WTC11 (cell line): Measurements from ENCODE around the gene CSNK1E.

Experiments used
- CTCF ChIP-seq: fragments of 200-600 bp; IDR thresholded peaks from 2 replicates; pipeline ENCODE4 v1.8.0; 2022; ENCODE audit warnings: antibody characterized with exemption
- ZNF416 ChIP-seq: fragments of 250-450 bp; sonication (Bioruptor Pico); IDR thresholded peaks from 2 replicates; pipeline ENCODE4 v1.9.0; 2021; ENCODE audit warnings: mild to moderate bottlenecking, inconsistent platforms
- ZNF512 ChIP-seq: sonication (generic); formaldehyde crosslinking; IDR thresholded peaks from 2 replicates; pipeline ENCODE4 v1.8.1; 2022; ENCODE audit warnings: missing genetic modification reagents, borderline replicate concordance

- TF ChIP-seq ZNF512 (CRISPR knock-in tag) (no peak), CTCF (no peak), ZNF416 (CRISPR knock-in tag) (no peak)
These were observed 45.3 kb downstream of the CSNK1E start for GRCh38 chr22:38271927-38272372.
